GM12874 (cell line): ENCODE measurements around the gene EXOSC5.

Experiments
- TF ChIP-seq, protein P1 (sequence below): IDR thresholded peaks from 2 replicates; pipeline ENCODE4 v1.5.1; 2011; ENCODE audit warnings: low read depth, mild to moderate bottlenecking, control low read depth, low read length, moderate library complexity; ENCODE audit not compliant: insufficient read depth

EXOSC5 gene

DNA sequence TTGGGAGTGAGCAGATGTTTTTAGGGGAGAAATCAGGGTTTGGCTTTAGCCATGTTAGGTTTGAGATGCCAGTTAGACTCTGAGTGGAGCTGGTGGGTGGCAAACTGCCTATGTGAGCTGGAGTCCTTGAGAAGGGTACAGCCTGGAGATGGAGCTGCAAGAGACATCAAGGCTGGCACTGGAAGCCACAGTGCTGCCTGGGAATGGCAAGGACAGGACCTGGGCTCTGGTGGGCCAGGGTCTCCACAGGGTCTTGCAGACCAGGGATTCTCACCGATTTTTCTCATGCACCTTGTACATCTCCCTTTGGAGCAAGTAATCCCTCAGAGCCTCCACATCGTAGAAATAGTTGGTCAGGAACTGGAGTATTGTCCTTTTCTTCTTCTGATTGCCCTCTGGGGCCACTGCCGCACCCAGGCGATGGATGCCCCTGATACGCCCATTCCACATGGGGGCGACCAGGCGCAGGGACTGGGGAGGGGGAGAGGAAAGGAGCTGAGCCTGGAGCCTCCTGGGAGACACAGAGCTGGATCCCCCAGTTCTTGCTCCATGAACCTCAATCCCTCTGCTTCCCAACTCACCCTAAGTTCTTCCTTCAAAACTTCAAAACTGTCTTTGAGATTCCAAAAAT is 40.9 kb upstream of the EXOSC5 start:
- TF ChIP-seq, protein P1, sequence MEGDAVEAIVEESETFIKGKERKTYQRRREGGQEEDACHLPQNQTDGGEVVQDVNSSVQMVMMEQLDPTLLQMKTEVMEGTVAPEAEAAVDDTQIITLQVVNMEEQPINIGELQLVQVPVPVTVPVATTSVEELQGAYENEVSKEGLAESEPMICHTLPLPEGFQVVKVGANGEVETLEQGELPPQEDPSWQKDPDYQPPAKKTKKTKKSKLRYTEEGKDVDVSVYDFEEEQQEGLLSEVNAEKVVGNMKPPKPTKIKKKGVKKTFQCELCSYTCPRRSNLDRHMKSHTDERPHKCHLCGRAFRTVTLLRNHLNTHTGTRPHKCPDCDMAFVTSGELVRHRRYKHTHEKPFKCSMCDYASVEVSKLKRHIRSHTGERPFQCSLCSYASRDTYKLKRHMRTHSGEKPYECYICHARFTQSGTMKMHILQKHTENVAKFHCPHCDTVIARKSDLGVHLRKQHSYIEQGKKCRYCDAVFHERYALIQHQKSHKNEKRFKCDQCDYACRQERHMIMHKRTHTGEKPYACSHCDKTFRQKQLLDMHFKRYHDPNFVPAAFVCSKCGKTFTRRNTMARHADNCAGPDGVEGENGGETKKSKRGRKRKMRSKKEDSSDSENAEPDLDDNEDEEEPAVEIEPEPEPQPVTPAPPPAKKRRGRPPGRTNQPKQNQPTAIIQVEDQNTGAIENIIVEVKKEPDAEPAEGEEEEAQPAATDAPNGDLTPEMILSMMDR = no peak

DNA sequence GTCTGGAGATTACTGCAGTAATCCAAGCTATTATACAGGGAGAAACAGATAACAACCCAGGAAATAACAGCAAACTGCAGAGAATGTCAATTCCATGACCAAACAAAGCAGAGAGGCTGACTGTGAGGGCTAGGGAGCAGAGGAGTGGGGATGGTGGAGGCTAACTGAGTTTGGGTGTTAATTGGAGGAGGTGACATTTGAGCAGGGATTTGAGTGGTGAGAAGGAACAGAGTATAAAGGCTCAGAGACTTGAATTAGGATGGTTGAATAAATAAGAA is 39.5 kb upstream of the EXOSC5 start:
- TF ChIP-seq, protein P1 = no peak

DNA sequence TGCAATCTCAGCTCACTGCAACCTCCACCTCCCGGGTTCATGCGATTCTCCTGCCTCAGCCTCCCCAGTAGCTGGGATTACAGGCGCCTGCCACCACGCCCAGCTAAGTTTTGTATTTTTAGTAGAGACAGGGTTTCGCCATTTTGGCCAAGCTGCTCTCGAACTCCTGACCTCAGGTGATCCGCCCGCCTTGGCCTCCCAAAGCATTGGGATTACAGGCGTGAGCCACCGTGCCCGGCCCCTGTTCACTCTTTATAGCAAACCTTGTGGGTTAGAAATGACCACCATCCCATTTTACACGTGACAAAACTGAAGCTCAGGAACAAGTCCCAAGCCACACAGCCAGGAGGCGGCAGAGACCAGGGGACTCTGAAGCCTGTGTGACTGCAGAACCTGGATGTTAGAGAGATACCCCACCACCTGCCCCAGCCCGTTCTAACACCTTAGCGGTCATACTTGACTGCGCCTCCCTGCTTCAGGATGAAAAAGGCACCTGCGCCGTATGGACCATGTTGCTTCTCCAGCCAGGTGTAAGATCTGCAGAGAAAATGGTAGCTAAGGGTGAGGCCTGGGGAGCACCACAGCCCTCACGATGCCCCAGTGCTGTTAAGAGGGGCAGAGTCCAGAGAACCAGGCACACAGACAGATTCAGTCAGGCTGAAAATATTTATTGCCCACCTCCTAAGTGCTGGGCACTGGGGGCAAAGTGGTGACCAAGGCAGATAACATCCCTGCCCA is 38.9 kb upstream of the EXOSC5 start:
- TF ChIP-seq, protein P1 = no peak

DNA sequence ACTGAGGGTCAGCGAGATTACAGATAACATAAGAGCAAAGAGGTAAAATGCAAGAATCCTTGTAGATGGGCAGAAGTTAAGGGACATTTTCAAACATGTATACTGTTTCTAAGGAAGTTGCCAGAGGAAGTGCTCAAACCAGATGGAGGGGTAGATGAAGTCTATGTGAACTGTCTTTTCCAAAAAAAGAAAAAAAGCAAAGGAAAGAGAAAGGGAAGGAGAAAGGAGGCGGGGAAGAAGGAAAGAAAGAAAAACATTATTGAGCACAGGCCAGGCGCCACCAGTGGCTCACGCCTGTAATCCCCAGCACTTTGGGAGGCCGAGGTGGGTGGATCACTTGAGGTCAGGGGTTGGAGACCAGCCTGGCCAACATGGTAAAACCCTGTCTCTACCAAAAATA is 37.3 kb upstream of the EXOSC5 start:
- TF ChIP-seq, protein P1 = no peak

DNA sequence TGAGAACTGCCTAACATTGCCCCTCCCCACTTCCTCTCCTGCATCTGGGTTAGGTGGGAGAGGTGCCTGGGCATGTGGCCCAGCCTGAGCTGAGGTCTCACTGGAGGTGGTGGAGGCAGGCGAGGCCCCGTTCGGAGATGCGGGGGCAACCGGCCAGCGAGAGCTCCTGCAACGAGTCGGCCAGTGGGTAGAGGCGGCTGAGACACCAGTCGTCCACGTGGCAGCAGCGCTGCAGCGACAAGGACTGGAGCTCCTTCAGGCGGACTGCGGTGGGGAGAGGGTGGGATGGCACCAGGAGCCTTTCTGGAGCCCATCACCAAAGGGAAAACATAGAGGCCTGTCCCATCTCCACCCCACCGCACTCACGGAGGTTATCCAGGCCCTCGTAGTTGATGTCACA is 36.0 kb upstream of the EXOSC5 start:
- TF ChIP-seq, protein P1 = no peak

DNA sequence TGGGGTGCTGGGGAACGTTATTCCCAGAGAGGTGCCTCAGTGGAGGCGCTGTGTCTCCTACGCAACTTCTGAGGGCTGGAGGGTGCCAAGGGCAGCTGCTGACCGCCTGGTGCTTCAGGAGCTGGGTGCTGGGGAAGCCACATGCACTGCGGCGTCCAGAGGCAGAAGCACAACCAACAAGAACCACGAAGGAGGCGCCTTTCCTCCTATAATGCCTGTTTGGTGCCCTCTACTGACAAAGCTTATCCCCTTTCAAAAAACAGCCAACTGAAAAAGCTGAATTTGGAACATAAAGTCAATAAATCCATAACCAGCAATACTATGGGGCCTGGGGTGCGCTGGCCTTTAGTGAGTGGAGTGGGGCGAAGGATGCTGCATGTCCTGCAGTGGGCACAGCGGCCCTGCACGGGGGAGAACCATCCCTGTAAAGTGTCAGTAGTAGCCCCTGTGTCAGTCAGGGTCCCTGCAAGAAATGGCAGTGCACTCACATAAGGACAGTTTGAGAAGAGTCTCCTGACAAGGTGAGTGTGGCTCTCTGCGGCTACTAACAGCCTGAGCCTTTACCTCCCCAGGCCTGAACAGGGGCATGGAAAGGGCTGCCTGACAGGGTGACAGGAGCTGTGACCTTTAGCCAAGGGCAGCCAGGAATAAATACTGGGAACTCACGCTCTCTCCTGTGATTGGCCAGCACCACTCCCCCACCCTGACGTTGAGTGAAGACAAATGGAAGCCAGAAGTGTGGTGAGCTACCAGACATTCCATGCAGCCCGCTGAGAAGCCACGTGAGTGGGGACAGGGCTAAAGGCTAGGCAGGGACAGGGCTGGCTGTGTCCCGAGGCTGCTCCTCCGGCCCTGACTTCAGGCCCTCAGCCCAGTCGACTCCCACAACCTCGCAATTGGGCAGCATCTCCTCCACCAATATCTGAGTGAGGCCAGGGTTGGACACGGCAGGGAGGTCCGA is 34.5 kb upstream of the EXOSC5 start:
- TF ChIP-seq, protein P1 = peak; percentile 22; the same call in 1 of the 2 replicates

DNA sequence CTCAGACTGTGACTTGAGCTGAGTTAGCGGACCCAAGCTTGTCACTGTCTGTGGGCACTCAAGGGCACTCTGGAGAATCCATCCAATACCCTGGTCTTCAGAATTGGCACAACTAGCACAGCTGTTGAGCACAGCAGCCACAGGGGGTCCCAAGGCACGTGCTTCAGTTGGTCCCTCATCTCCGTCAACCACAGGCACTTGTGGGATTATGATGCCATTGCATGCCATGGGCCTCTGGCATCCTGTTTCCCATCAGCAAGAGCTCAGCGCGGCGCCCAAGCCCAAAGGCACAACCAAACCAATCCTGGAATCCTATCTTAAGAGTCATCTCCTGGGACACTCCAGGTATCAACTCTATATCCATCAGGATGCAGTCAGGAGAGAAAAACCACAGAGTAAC is 33.8 kb upstream of the EXOSC5 start:
- TF ChIP-seq, protein P1 = no peak
